ENCODE data around the gene MRE11.

Gene MRE11

GRCh38 chr11:94532211-94532610 is 38.6 kb upstream of the MRE11 start:
- Histone ChIP-seq H3K4me1 (ENCODE audit: control insufficient read depth, low read length) (no peaks in the 10 kb centered on the region), H3K36me3 (ENCODE audit: control insufficient read depth, low read length) (no peaks in the 10 kb centered on the region), H3K27ac (ENCODE audit: low read depth, low read length) (no peak overlapping the region), H3K79me2 (ENCODE audit: control insufficient read depth, low read length) (no peaks in the 10 kb centered on the region), H4K20me1 (ENCODE audit: control insufficient read depth, insufficient read depth, low read depth, low read length) (no peaks in the 10 kb centered on the region), H3K4me2 (ENCODE audit: low read length) (no peak overlapping the region), H3K27me3 (ENCODE audit: control insufficient read depth, low read length) (peaks cover 8% of the 10 kb centered on the region; the same call in 1 of the 2 replicates), H3F3A (ENCODE audit: control insufficient read depth, insufficient read depth) (no peaks in the 10 kb centered on the region), H3K4me3 (ENCODE audit: low read length) (no peak overlapping the region), H3K9me3 (ENCODE audit: control insufficient read depth, insufficient read depth, low read length) (no peaks in the 10 kb centered on the region), H3K9me2 (replicated peaks; ENCODE audit: control insufficient read depth, low read length) (no peaks in the 10 kb centered on the region)
- no peak for TF ChIP-seq CTCF (IDR thresholded peaks at IDR 0.05; ENCODE audit: low read depth, low read length, poor library complexity, severe bottlenecking)

- H3K9me3 ChIP-seq (ENCODE audit: control insufficient read depth, insufficient read depth, low read length) = no peaks in the 10 kb centered on the region
- H4K20me1 ChIP-seq (ENCODE audit: control insufficient read depth, insufficient read depth, low read depth, low read length) = no peaks in the 10 kb centered on the region
- no peak overlapping the region for H3K4me2 ChIP-seq (ENCODE audit: low read length)
- H3K4me3 ChIP-seq (ENCODE audit: low read length) = no peak overlapping the region
- H3F3A ChIP-seq (ENCODE audit: control insufficient read depth, insufficient read depth) = no peaks in the 10 kb centered on the region
- H3K4me1 ChIP-seq (ENCODE audit: control insufficient read depth, low read length) = no peaks in the 10 kb centered on the region
- no peaks in the 10 kb centered on the region for H3K36me3 ChIP-seq (ENCODE audit: control insufficient read depth, low read length)
- no peaks in the 10 kb centered on the region for H3K9me2 ChIP-seq (replicated peaks; ENCODE audit: control insufficient read depth, low read length)
- H3K27me3 ChIP-seq (ENCODE audit: control insufficient read depth, low read length) = peaks cover 3% of the 10 kb centered on the region
- no peak overlapping the region for H3K27ac ChIP-seq (ENCODE audit: low read depth, low read length)
- no peaks in the 10 kb centered on the region for H3K79me2 ChIP-seq (ENCODE audit: control insufficient read depth, low read length)
- no peak for TF ChIP-seq CTCF (IDR thresholded peaks at IDR 0.05; ENCODE audit: low read depth, low read length, poor library complexity, severe bottlenecking)
- no peak for TF ChIP-seq EZH2phosphoT487 (IDR thresholded peaks at IDR 0.05; ENCODE audit: borderline replicate concordance, low read length)
Measured at GRCh38 chr11:94528551-94528950, 34.9 kb upstream of the MRE11 start.

- no peaks in the 10 kb centered on the region for H3F3A ChIP-seq (ENCODE audit: control insufficient read depth, insufficient read depth)
- TF ChIP-seq EZH2phosphoT487 (IDR thresholded peaks at IDR 0.05; ENCODE audit: borderline replicate concordance, low read length) (no peak), CTCF (IDR thresholded peaks at IDR 0.05; ENCODE audit: low read depth, low read length, poor library complexity, severe bottlenecking) (no peak)
- no peak overlapping the region for H3K4me2 ChIP-seq (ENCODE audit: low read length)
- H3K27ac ChIP-seq (ENCODE audit: low read depth, low read length) = no peak overlapping the region
- no peaks in the 10 kb centered on the region for H3K79me2 ChIP-seq (ENCODE audit: control insufficient read depth, low read length)
- H3K4me3 ChIP-seq (ENCODE audit: low read length) = no peak overlapping the region
- no peaks in the 10 kb centered on the region for H3K9me2 ChIP-seq (replicated peaks; ENCODE audit: control insufficient read depth, low read length)
- H3K27me3 ChIP-seq (ENCODE audit: control insufficient read depth, low read length) = peaks cover 2% of the 10 kb centered on the region; the same call in 1 of the 2 replicates
- H4K20me1 ChIP-seq (ENCODE audit: control insufficient read depth, insufficient read depth, low read depth, low read length) = no peaks in the 10 kb centered on the region
- H3K36me3 ChIP-seq (ENCODE audit: control insufficient read depth, low read length) = no peaks in the 10 kb centered on the region
- no peaks in the 10 kb centered on the region for H3K4me1 ChIP-seq (ENCODE audit: control insufficient read depth, low read length)
- H3K9me3 ChIP-seq (ENCODE audit: control insufficient read depth, insufficient read depth, low read length) = no peaks in the 10 kb centered on the region
Measured at GRCh38 chr11:94526645-94527438, 33.2 kb upstream of the MRE11 start.
